ENCODE results near the gene ARHGEF26. TPM values are rescaled to one million over a fixed set of nuclear protein-coding genes. Genes with fewer than 3 reads are reported as not detected.
"Not testable (repeated sequence)": the region's sequence is repeated elsewhere in the genome, so short reads cannot be mapped to it uniquely, and the experiment has no call there.

The ARHGEF26 gene
- polyA plus RNA-seq (2013, experiment 1 of 4): 12.3 TPM
- polyA plus RNA-seq (2013, experiment 2 of 4): 15.3 TPM
- 10.5 TPM for polyA plus RNA-seq (2013, experiment 3 of 4)
- 11.2 TPM for polyA plus RNA-seq (2013, experiment 4 of 4)

- peaks cover 28% of the 10 kb centered on the region for H3K27me3 ChIP-seq (ENCODE audit: control insufficient read depth, insufficient read depth, low read length, poor library complexity, severe bottlenecking)
- no peaks in the 10 kb centered on the region for H3K36me3 ChIP-seq (ENCODE audit: control insufficient read depth, insufficient read depth, low read length)
- H3K27ac ChIP-seq (ENCODE audit: insufficient read depth, low read depth, low read length, poor library complexity, severe bottlenecking): no peak within 1 kb of the TSS
- WGBS, 2 experiments: 0% methylated on average over 66 of the region's 66 CpGs
- no peaks in the 10 kb centered on the region for H3K9me3 ChIP-seq (ENCODE audit: control insufficient read depth, low read length)
- H3K4me3 ChIP-seq (ENCODE audit: insufficient read depth, low read depth, low read length): peak within 1 kb of the TSS; percentile 83
- H3K4me1 ChIP-seq (ENCODE audit: control insufficient read depth, insufficient read depth, low read length): peaks cover 8% of the 10 kb centered on the region
Observed at GRCh38 chr3:154120961-154121700, at the start of gene ARHGEF26. Gene ARHGEF26 (plus strand): TSS chr3:154121390. CDS start chr3:154121993, 603 bp downstream.

- Histone ChIP-seq H3K4me3 (ENCODE audit: insufficient read depth, low read depth, low read length) (no peak overlapping the region), H3K27ac (ENCODE audit: insufficient read depth, low read depth, low read length, poor library complexity, severe bottlenecking) (no peak overlapping the region), H3K4me1 (ENCODE audit: control insufficient read depth, insufficient read depth, low read length) (no peaks in the 10 kb centered on the region), H3K9me3 (ENCODE audit: control insufficient read depth, low read length) (no peaks in the 10 kb centered on the region), H3K36me3 (ENCODE audit: control insufficient read depth, insufficient read depth, low read length) (no peaks in the 10 kb centered on the region), H3K27me3 (ENCODE audit: control insufficient read depth, insufficient read depth, low read length, poor library complexity, severe bottlenecking) (no peaks in the 10 kb centered on the region)
- 86 to 95% methylated on average over 1 to 2 of the region's 2 CpGs for WGBS, 2 experiments
Observed at GRCh38 chr3:154074966-154075365, 46.2 kb upstream of the ARHGEF26 start.

- 81% methylated on average over 7 of the region's 7 CpGs for WGBS, 2 experiments
Observed at GRCh38 chr3:154078672-154079071, 42.5 kb upstream of the ARHGEF26 start.

GRCh38 chr3:154081305-154081704, 39.9 kb upstream of the ARHGEF26 start:
- H3K36me3 ChIP-seq (ENCODE audit: control insufficient read depth, insufficient read depth, low read length): no peaks in the 10 kb centered on the region
- WGBS, 2 experiments: 90 to 100% methylated on average over 2 of the region's 2 CpGs
- H3K27ac ChIP-seq (ENCODE audit: insufficient read depth, low read depth, low read length, poor library complexity, severe bottlenecking): no peak overlapping the region
- no peak overlapping the region for H3K4me3 ChIP-seq (ENCODE audit: insufficient read depth, low read depth, low read length)
- H3K4me1 ChIP-seq (ENCODE audit: control insufficient read depth, insufficient read depth, low read length): no peaks in the 10 kb centered on the region
- no peaks in the 10 kb centered on the region for H3K9me3 ChIP-seq (ENCODE audit: control insufficient read depth, low read length)
- no peaks in the 10 kb centered on the region for H3K27me3 ChIP-seq (ENCODE audit: control insufficient read depth, insufficient read depth, low read length, poor library complexity, severe bottlenecking)

More at GRCh38 chr3:154078672-154079071, 42.5 kb upstream of the ARHGEF26 start:
- Histone ChIP-seq H3K27me3 (ENCODE audit: control insufficient read depth, insufficient read depth, low read length, poor library complexity, severe bottlenecking) (no peaks in the 10 kb centered on the region), H3K27ac (ENCODE audit: insufficient read depth, low read depth, low read length, poor library complexity, severe bottlenecking) (no peak overlapping the region), H3K36me3 (ENCODE audit: control insufficient read depth, insufficient read depth, low read length) (no peaks in the 10 kb centered on the region), H3K4me1 (ENCODE audit: control insufficient read depth, insufficient read depth, low read length) (no peaks in the 10 kb centered on the region), H3K4me3 (ENCODE audit: insufficient read depth, low read depth, low read length) (no peak overlapping the region), H3K9me3 (ENCODE audit: control insufficient read depth, low read length) (no peaks in the 10 kb centered on the region)

- 100% methylated on average over 1 of the region's 1 CpG for WGBS, 2 experiments
- Histone ChIP-seq H3K4me1 (ENCODE audit: control insufficient read depth, insufficient read depth, low read length) (no peaks in the 10 kb centered on the region), H3K27me3 (ENCODE audit: control insufficient read depth, insufficient read depth, low read length, poor library complexity, severe bottlenecking) (no peaks in the 10 kb centered on the region), H3K27ac (ENCODE audit: insufficient read depth, low read depth, low read length, poor library complexity, severe bottlenecking) (no peak overlapping the region), H3K4me3 (ENCODE audit: insufficient read depth, low read depth, low read length) (no peak overlapping the region), H3K9me3 (ENCODE audit: control insufficient read depth, low read length) (no peaks in the 10 kb centered on the region), H3K36me3 (ENCODE audit: control insufficient read depth, insufficient read depth, low read length) (no peaks in the 10 kb centered on the region)
Observed at GRCh38 chr3:154085071-154085470, 36.1 kb upstream of the ARHGEF26 start.

GRCh38 chr3:154085799-154086198, 35.4 kb upstream of the ARHGEF26 start:
- Histone ChIP-seq H3K4me3 (ENCODE audit: insufficient read depth, low read depth, low read length) (no peak overlapping the region), H3K27ac (ENCODE audit: insufficient read depth, low read depth, low read length, poor library complexity, severe bottlenecking) (no peak overlapping the region), H3K36me3 (ENCODE audit: control insufficient read depth, insufficient read depth, low read length) (no peaks in the 10 kb centered on the region), H3K27me3 (ENCODE audit: control insufficient read depth, insufficient read depth, low read length, poor library complexity, severe bottlenecking) (no peaks in the 10 kb centered on the region), H3K9me3 (ENCODE audit: control insufficient read depth, low read length) (no peaks in the 10 kb centered on the region), H3K4me1 (ENCODE audit: control insufficient read depth, insufficient read depth, low read length) (no peaks in the 10 kb centered on the region)
- 82 to 93% methylated on average over 4 of the region's 4 CpGs for WGBS, 2 experiments

GRCh38 chr3:154086286-154086685, 34.9 kb upstream of the ARHGEF26 start:
- Histone ChIP-seq H3K4me3 (ENCODE audit: insufficient read depth, low read depth, low read length) (no peak overlapping the region), H3K27me3 (ENCODE audit: control insufficient read depth, insufficient read depth, low read length, poor library complexity, severe bottlenecking) (no peaks in the 10 kb centered on the region), H3K4me1 (ENCODE audit: control insufficient read depth, insufficient read depth, low read length) (no peaks in the 10 kb centered on the region), H3K27ac (ENCODE audit: insufficient read depth, low read depth, low read length, poor library complexity, severe bottlenecking) (no peak overlapping the region), H3K9me3 (ENCODE audit: control insufficient read depth, low read length) (no peaks in the 10 kb centered on the region), H3K36me3 (ENCODE audit: control insufficient read depth, insufficient read depth, low read length) (no peaks in the 10 kb centered on the region)
- no CpG with 5 or more reads among the region's 1 CpG for WGBS, 2 experiments

- 94 to 96% methylated on average over 26 of the region's 26 CpGs for WGBS, 2 experiments
- not testable (repeated sequence) for H3K36me3 ChIP-seq (ENCODE audit: control insufficient read depth, insufficient read depth, low read length); H3K27ac ChIP-seq (ENCODE audit: insufficient read depth, low read depth, low read length, poor library complexity, severe bottlenecking); H3K9me3 ChIP-seq (ENCODE audit: control insufficient read depth, low read length); H3K4me1 ChIP-seq (ENCODE audit: control insufficient read depth, insufficient read depth, low read length); H3K4me3 ChIP-seq (ENCODE audit: insufficient read depth, low read depth, low read length); H3K27me3 ChIP-seq (ENCODE audit: control insufficient read depth, insufficient read depth, low read length, poor library complexity, severe bottlenecking)
Observed at GRCh38 chr3:154087756-154088480, 33.3 kb upstream of the ARHGEF26 start.

- Histone ChIP-seq H3K4me1 (ENCODE audit: control insufficient read depth, insufficient read depth, low read length) (no peaks in the 10 kb centered on the region), H3K9me3 (ENCODE audit: control insufficient read depth, low read length) (no peaks in the 10 kb centered on the region), H3K36me3 (ENCODE audit: control insufficient read depth, insufficient read depth, low read length) (no peaks in the 10 kb centered on the region), H3K27ac (ENCODE audit: insufficient read depth, low read depth, low read length, poor library complexity, severe bottlenecking) (no peak overlapping the region), H3K4me3 (ENCODE audit: insufficient read depth, low read depth, low read length) (no peak overlapping the region), H3K27me3 (ENCODE audit: control insufficient read depth, insufficient read depth, low read length, poor library complexity, severe bottlenecking) (no peaks in the 10 kb centered on the region)
- 86 to 89% methylated on average over 11 to 13 of the region's 14 CpGs for WGBS, 2 experiments
Observed at GRCh38 chr3:154089421-154090420, 31.5 kb upstream of the ARHGEF26 start.
